ENCODE measurements around the gene TMEM204.

DNA sequence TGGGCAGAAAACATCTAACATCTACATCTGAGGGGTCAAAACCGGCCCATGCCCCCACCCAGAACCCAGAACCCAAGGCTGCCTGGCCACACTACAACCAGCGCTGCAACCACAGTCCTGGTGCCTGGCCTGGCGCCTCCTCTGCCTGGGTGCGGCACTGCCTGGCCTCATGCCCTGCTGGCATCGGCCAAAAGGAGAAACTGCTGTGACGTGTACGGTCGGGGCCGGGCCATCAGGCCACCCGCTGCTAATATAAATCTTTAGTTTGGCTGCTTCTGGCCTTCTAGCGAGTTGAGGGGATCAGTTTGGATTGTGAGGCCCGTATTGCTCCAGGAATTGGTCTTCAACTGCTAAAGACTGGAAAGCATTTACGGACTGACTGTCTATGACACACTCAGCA, 22.8 kb downstream of the TMEM204 start:
- TF ChIP-seq, protein P1, sequence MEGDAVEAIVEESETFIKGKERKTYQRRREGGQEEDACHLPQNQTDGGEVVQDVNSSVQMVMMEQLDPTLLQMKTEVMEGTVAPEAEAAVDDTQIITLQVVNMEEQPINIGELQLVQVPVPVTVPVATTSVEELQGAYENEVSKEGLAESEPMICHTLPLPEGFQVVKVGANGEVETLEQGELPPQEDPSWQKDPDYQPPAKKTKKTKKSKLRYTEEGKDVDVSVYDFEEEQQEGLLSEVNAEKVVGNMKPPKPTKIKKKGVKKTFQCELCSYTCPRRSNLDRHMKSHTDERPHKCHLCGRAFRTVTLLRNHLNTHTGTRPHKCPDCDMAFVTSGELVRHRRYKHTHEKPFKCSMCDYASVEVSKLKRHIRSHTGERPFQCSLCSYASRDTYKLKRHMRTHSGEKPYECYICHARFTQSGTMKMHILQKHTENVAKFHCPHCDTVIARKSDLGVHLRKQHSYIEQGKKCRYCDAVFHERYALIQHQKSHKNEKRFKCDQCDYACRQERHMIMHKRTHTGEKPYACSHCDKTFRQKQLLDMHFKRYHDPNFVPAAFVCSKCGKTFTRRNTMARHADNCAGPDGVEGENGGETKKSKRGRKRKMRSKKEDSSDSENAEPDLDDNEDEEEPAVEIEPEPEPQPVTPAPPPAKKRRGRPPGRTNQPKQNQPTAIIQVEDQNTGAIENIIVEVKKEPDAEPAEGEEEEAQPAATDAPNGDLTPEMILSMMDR (IDR thresholded peaks at IDR 0.05; ENCODE audit: low read depth, low read length, poor library complexity, severe bottlenecking) = no peak
- no peak for TF ChIP-seq EZH2phosphoT487 (IDR thresholded peaks at IDR 0.05; ENCODE audit: borderline replicate concordance, low read length)
